Measurements from ENCODE around the gene IMPDH1.

GRCh38 chr7:128376077-128376476 is 33.7 kb downstream of the IMPDH1 start:
- no peak for TF ChIP-seq CTCF (IDR thresholded peaks at IDR 0.05)
- no peak for TF ChIP-seq POLR2A (IDR thresholded peaks at IDR 0.05)
- no peak for TF ChIP-seq EP300 (IDR thresholded peaks at IDR 0.05)
